Right cardiac atrium (tissue), 5 donors: ENCODE measurements around the gene MAGI2. TPM values are rescaled to one million over a fixed set of nuclear protein-coding genes. Genes with fewer than 3 reads are reported as not detected.

Experiments
- ATAC-seq, 2 donors: fragments of 200-7000 bp; cut with Tn5 transposase; one replicate each; pipeline versions ENCODE4 v1.8.0 to v1.9.1; 2020; ENCODE audit warnings: moderate library complexity in 2 of 2, mild to moderate bottlenecking in 1 of 2
- DNase-seq, 3 donors: peaks; one replicate each; pipeline ENCODE4 v3.0.0-alpha.2; 2020
- H3K27ac ChIP-seq: one replicate; pipeline ENCODE4 v1.5.1; 2013; ENCODE audit warnings: mild to moderate bottlenecking, low read length, control low read depth, moderate library complexity
- H3K27me3 ChIP-seq: one replicate; pipeline ENCODE4 v1.6.1; 2013; ENCODE audit not compliant: control insufficient read depth, insufficient read depth
- H3K4me1 ChIP-seq: one replicate; pipeline ENCODE4 v1.6.1; 2013; ENCODE audit warnings: low read length; ENCODE audit not compliant: control insufficient read depth, insufficient read depth
- H3K4me3 ChIP-seq: one replicate; pipeline ENCODE4 v1.5.1; 2013; ENCODE audit warnings: low read length, control low read depth
- H3K9me3 ChIP-seq: one replicate; pipeline ENCODE4 v1.6.1; 2013; ENCODE audit warnings: low read length; ENCODE audit not compliant: control insufficient read depth
- WGBS: extraction: QIAGEN DNeasy Blood & Tissue Kit; methylation state at CpG from one replicate; pipeline ENCODE4 v1.1.7; 2013; 5-methylcytosine and 5-hydroxymethylcytosine counted together
- intact Hi-C, 4 donors: fragments of 100-400 bp; cut with DNase I; formaldehyde crosslinking; loops; one replicate each; pipeline versions ENCODE4 v1.11.0 to v1.14.0; 2022 to 2023
- polyA plus RNA-seq: library from polyadenylated mRNA; stranded (reverse); fragments of 200-250 nt; gene quantifications from one replicate; pipeline ENCODE4 v1.2.3, GENCODE V29; 2013
- total RNA-seq, 4 donors: library from RNA; stranded (reverse); fragmentation: NEBNext Ultra II Directional; extraction: Animal tissue kit (Norgen Biotek cat#: 25700); gene quantifications; one replicate each; pipeline ENCODE4 v1.2.1, GENCODE V29; 2021
- donor health status: healthy with polysubstance abuse.
- donor health status: DM: no; HTN: yes; CAD: no.
- donor health status: DM: no; HTN: no; CAD: no.
- donor health status: DM: no; HTN: yes; CAD: no; lungs with severe emphysema.
- donor health status: DM: yes; HTN: yes; CAD: no.

The MAGI2 gene
- total and polyA plus RNA-seq, 5 donors = 3.2 to 9.9 (median 7.9) TPM

DNA sequence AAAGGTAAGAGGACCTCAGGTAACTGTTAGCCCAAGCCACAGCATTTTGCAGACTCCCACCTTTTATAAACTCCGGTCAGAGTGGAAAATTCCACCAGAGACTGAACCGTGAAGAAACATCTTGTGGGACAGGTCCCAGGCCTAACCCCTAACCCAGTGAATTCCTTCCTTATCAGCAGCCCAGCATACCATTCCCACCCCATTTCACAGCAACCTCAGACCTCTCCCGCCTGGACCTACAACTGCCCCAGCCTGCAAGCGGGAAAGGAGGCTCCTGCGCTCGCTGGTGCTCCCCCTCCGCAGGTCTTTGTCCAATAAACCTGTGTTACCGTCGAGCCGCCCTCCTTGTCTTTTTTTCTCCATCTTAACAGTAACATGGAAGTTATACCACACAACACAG is 736.6 kb downstream of the MAGI2 start:
- 65% methylated on average over 10 of the region's 10 CpGs for WGBS
- Histone ChIP-seq H3K27ac (no peak overlapping the region), H3K9me3 (no peaks in the 10 kb centered on the region), H3K4me3 (no peak overlapping the region), H3K27me3 (no peaks in the 10 kb centered on the region), H3K4me1 (no peaks in the 10 kb centered on the region)
- intact Hi-C loops = no loop called here
- no peak for DNase-seq
- ATAC-seq = no peak

DNA sequence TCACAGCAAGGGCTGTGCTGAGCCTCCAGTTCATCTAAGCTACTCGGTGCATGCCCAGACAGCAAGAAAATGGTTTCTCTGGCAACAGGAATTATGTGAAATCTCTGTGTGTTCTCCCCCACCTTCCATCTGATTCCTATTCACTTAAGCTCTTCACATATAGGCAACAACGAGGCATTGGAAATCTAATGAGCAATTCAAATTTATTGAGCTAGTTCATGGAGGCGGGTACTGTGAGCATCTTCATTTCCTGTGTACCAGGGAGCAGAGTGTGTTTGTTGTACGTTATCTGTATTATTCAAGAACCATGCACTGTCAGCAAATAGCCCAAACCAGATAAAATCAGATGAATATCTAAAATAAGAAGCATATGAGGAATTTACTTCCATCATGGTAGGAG is 739.1 kb downstream of the MAGI2 start:
- no peak overlapping the region for H3K4me3 ChIP-seq
- DNase-seq (no peak), ATAC-seq (no peak)
- 81% methylated on average over 4 of the region's 4 CpGs for WGBS
- no peaks in the 10 kb centered on the region for H3K4me1 ChIP-seq
- intact Hi-C loops = no loop called here
- H3K27ac ChIP-seq = no peak overlapping the region
- no peaks in the 10 kb centered on the region for H3K27me3 ChIP-seq
- no peaks in the 10 kb centered on the region for H3K9me3 ChIP-seq

DNA sequence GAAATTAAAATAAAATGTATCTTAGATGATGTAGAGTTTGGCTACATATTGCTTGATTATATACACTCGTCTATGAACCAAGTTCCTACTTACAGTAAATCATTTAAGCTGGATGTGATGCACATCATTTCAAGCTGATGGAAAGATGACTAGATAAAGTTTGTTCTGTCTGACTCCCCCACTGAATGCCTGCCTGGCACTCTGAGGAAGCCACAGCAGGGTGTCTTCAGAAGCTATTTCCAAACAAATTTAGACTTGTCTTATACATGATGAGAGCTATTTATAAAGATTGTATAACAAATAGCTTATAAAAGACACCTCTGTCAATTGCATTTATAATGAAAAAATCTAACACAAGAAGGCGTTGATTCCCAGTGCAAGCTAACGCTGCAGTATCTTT is 741.4 kb downstream of the MAGI2 start:
- Histone ChIP-seq H3K9me3 (no peaks in the 10 kb centered on the region), H3K27me3 (no peaks in the 10 kb centered on the region), H3K27ac (no peak overlapping the region), H3K4me1 (no peaks in the 10 kb centered on the region), H3K4me3 (no peak overlapping the region)
- 69% methylated on average over 3 of the region's 3 CpGs for WGBS
- DNase-seq (no peak), ATAC-seq (no peak)
- intact Hi-C loops = no loop called here

DNA sequence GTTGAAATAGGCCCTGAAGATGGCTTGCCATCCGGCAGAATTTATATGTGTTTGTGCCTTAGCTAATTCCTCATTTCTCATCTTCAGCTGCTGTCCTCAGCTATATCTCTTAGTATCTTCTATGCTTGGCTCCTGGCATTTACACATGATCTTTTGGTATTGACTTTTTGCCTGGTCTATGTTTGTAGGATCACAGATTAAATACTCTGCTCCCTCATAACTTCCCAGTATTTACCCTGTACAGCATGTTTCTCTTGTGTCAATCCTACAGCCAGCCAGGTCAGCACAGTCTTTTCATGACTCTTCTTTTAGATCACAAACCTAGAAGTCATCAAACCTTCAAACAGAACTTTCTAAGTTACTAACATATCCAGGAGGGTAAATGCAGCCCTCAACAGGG is 743.8 kb downstream of the MAGI2 start:
- intact Hi-C loops = no loop called here
- no peaks in the 10 kb centered on the region for H3K9me3 ChIP-seq
- no peak for ATAC-seq

DNA sequence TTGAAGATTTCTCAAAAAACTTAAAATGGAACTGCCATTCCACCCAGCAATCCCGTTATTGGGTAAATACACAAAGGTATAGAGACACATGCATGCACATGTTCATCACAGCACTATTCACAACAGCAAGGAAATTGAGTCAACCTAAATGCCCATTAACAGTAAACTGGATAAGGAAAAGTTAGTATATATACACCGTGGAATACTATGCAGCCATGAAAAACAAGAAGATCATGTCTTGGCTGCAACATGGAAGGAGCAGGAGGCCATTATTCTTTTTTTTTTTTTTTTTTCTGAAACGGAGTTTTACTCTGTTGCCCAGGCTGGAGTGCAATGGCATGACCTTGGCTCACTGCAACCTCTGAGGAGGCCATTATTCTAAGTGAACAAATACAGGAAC is 749.0 kb downstream of the MAGI2 start:
- no peaks in the 10 kb centered on the region for H3K4me1 ChIP-seq
- no peak for DNase-seq
- H3K4me3 ChIP-seq = no peak overlapping the region
- intact Hi-C loops = no loop called here
- no peak overlapping the region for H3K27ac ChIP-seq
- ATAC-seq = no peak
- H3K27me3 ChIP-seq = no peaks in the 10 kb centered on the region
- 96% methylated on average over 3 of the region's 3 CpGs for WGBS
- H3K9me3 ChIP-seq = no peaks in the 10 kb centered on the region

More for the DNA sequence above, 743.8 kb downstream of the MAGI2 start:
- H3K27ac ChIP-seq = no peak overlapping the region
- H3K4me3 ChIP-seq = no peak overlapping the region
- H3K4me1 ChIP-seq = no peaks in the 10 kb centered on the region
- no peaks in the 10 kb centered on the region for H3K27me3 ChIP-seq
- no peak for DNase-seq
- WGBS = 96% methylated on average over 1 of the region's 1 CpG

DNA sequence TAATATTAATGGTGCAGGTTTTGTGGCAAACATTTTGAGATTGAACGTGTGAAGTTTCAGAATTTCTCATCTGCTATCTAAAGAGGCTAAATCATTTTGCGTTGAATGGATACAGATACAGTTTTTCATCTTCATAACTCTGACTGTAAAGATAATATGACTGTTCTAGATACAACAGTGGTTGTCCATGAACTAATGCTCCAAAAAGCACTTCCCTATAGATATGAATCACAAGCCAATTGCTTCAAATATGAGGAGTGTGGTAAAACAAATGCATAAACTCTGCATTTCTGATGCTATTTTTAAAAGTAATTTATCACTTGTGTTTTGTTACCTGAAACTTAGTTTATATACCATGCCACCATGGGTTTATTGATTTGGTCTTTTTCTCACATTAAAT is 750.1 kb downstream of the MAGI2 start:
- H3K9me3 ChIP-seq = no peaks in the 10 kb centered on the region
- H3K4me3 ChIP-seq = no peak overlapping the region
- no peaks in the 10 kb centered on the region for H3K4me1 ChIP-seq
- 62% methylated on average over 2 of the region's 2 CpGs for WGBS
- H3K27ac ChIP-seq = no peak overlapping the region
- H3K27me3 ChIP-seq = no peaks in the 10 kb centered on the region
- DNase-seq (no peak), ATAC-seq (no peak)
- intact Hi-C loops = no loop called here

DNA sequence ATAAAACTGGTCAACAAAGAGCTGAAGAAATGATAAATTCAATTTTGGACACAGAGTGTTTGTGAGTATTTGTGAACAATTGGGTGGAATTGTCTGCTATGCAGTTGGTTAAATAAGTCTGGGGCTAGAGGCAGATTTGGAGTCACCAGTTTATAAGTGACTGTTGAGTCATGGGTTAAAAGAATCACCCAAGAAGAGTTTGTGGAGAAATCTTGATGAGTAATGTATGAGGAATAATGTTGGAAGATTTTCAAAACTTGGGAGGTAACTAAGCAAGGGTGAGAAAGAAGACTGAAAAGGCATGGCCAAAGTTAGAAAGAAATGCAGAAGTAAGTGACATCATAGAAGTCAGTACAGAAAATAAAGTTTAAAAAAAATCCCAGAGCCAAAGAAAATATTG is 750.7 kb downstream of the MAGI2 start:
- no peak overlapping the region for H3K27ac ChIP-seq
- intact Hi-C loops = no loop called here

DNA sequence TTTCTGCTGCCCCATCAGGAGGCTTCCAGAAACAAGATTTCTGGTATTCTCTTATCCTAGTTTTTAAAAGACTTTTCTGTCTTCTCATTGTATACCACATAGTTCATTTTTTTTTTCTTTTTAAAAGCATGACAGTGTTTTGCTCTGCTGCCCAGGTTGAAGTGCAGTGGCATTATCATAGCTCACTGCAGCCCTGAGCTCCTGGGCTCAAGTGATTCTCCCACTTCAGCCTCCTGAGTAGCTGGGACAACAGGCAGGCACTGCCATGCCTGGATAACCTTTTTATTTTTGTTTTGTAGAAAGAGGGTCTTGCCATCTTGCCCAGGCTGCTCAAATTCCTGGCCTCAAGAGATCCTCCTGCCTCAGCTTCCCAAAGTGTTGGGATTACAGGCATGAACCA is 757.6 kb downstream of the MAGI2 start:
- intact Hi-C loops = no loop called here
- H3K9me3 ChIP-seq = no peaks in the 10 kb centered on the region
- ATAC-seq (no peak), DNase-seq (no peak)
- no peak overlapping the region for H3K27ac ChIP-seq
- H3K4me1 ChIP-seq = no peaks in the 10 kb centered on the region
- H3K4me3 ChIP-seq = no peak overlapping the region
- no peaks in the 10 kb centered on the region for H3K27me3 ChIP-seq

More for the DNA sequence above, 750.7 kb downstream of the MAGI2 start:
- Histone ChIP-seq H3K4me1 (no peaks in the 10 kb centered on the region), H3K4me3 (no peak overlapping the region), H3K27me3 (no peaks in the 10 kb centered on the region), H3K9me3 (no peaks in the 10 kb centered on the region)
- no peak for ATAC-seq
- no peak for DNase-seq

DNA sequence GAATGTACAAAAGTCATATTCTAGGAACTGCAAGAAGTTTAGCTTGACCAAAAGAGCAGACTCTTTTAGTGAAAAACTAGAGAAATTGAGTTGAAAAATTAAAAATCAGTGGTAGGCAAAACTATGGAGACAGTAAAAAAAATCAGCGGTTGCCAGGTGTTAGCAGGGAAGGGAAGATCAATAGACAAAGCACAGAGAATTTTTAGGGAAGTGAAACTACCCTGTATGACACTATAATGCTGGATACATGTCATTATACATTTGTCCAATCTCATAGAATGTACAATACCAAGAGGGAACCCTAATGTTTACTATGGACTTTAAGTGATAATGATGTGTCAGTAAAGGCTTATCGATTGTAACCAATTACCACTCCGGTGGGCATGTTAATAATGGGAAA is 761.9 kb downstream of the MAGI2 start:
- H3K27me3 ChIP-seq = no peaks in the 10 kb centered on the region
- intact Hi-C loops = no loop called here
- no peak overlapping the region for H3K27ac ChIP-seq
- no peak for ATAC-seq
- H3K9me3 ChIP-seq = no peaks in the 10 kb centered on the region
- no peaks in the 10 kb centered on the region for H3K4me1 ChIP-seq
- WGBS = 86% methylated on average over 3 of the region's 3 CpGs
- H3K4me3 ChIP-seq = no peak overlapping the region
- DNase-seq = no peak

DNA sequence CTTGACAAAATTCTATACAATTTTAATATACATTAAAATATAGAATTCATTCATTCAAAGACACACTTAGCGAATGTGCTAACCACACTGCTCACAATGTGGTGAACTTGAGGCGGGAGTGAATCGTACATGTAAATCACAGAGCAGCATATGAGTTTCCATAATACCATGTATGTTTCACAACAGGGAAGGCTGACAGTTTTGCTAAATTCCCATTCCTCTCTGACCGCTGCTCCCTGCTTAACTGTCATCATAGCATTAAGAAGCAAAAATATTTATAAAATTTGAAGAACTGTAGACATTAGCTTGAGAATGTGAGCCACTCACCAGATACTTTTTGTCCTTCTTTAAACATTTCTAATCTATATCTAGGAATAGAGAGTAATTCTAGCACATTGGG is 763.3 kb downstream of the MAGI2 start:
- intact Hi-C loops = no loop called here
- no peak for ATAC-seq
- no peaks in the 10 kb centered on the region for H3K9me3 ChIP-seq

DNA sequence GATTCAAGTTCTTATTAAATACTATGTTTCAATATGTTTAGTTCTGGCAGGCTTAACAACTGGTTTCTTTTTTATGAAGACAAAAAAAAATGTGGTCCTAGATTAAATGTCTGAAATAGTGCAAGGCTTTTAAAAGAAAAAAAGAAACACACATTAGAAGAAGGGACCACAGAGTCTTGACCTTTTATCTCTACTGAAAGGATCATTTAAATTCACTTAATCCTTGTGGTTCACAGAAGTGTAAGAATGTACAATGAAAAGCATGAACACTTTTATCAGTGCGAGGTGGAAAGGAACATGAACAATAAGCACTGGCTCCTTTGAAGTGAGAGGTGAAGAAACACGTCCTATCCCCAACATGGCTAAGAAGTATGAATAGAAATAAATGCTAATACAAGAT is 765.1 kb downstream of the MAGI2 start:
- H3K9me3 ChIP-seq = no peaks in the 10 kb centered on the region
- no peak overlapping the region for H3K27ac ChIP-seq
- 69% methylated on average over 2 of the region's 2 CpGs for whole genome bisulfite sequencing
- H3K4me3 ChIP-seq = no peak overlapping the region
- no peaks in the 10 kb centered on the region for H3K4me1 ChIP-seq
- no peaks in the 10 kb centered on the region for H3K27me3 ChIP-seq
- DNase-seq (no peak), ATAC-seq (no peak)
- intact Hi-C loops = no loop called here

More for the DNA sequence above, 763.3 kb downstream of the MAGI2 start:
- Histone ChIP-seq H3K4me3 (no peak overlapping the region), H3K4me1 (no peaks in the 10 kb centered on the region), H3K27me3 (no peaks in the 10 kb centered on the region), H3K27ac (no peak overlapping the region)
- WGBS = 88% methylated on average over 4 of the region's 4 CpGs
- DNase-seq = no peak

DNA sequence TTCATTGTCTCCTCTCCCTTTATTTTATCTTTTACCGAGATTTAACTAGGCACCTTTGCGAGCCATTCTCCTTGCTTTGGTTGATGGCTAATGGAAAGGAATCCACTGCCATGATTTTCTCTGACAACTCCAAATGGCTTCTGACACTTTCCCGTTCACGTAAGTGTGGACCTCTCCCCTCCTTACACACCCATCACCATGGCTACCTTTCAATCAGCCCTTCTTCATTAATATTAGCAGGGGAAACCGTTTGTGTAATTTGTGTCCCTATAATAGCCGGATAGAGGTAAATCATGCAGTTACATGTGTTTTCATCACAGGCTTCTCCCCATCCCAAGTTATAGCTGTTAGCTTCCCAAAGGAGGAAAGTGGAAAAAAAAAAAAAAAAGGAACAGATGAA is 767.3 kb downstream of the MAGI2 start:
- intact Hi-C loops = no loop called here
- Histone ChIP-seq H3K4me3 (no peak overlapping the region), H3K9me3 (no peaks in the 10 kb centered on the region), H3K27ac (no peak overlapping the region), H3K27me3 (no peaks in the 10 kb centered on the region), H3K4me1 (no peaks in the 10 kb centered on the region)
- DNase-seq (no peak), ATAC-seq (no peak)
- WGBS = 72% methylated on average over 6 of the region's 6 CpGs
